RWPE1 (cell line): ENCODE measurements around the gene CUX1.
"Not testable (repeated sequence)": the region's sequence is repeated elsewhere in the genome, so short reads cannot be mapped to it uniquely, and the experiment has no call there.

Experiments used
- CTCF ChIA-PET: fragments of 350-600 bp; sonication (Branson Sonifier 250); formaldehyde crosslinking; extraction: SDS; loops from one replicate; lab custom pipeline; 2021; lab: Yijun Ruan, JAX
- POLR2A ChIA-PET: fragments of 400-600 bp; formaldehyde crosslinking; extraction: SDS; loops from one replicate; lab custom pipeline; 2020; ENCODE audit warnings: antibody characterized with exemption; ENCODE audit not compliant: low non-redundant PET; lab: Yijun Ruan, JAX
- DNase-seq: peaks from one replicate; pipeline ENCODE4 v3.0.0; 2012; ENCODE audit warnings: low spot score
- H3K27ac ChIP-seq: fragments of 450-650 bp; 2 replicates; pipeline ENCODE4 v1.5.1; 2017
- TF ChIP-seq, protein P1 (sequence below): fragments of 450-650 bp; conservative IDR thresholded peaks from 2 replicates; pipeline ENCODE4 v1.5.1; 2017; ENCODE audit warnings: low read depth, mild to moderate bottlenecking

CUX1 gene

DNA sequence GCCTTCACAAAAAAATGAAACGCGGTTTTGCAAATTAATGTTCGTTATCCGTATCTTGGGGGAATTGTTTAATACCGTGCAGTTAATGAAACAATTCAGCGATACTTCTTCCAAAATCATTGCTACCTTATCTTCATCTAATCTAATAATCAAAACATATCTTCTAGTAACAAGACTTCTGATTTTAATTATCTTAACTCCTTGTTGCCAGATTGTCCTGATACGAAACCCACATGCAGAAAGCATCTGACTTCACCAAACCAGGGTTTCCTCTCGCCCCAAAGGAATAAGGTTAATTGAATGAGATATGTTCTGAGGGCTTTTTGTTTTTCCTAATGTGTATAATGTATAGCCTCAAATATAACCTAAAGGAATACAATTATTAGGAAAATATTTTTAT is 364.1 kb downstream of the CUX1 start:
- POLR2A ChIA-PET, result no interaction called here
- no peak overlapping the region for H3K27ac ChIP-seq
- CTCF ChIA-PET, result no interaction called here
- TF ChIP-seq, protein P1, sequence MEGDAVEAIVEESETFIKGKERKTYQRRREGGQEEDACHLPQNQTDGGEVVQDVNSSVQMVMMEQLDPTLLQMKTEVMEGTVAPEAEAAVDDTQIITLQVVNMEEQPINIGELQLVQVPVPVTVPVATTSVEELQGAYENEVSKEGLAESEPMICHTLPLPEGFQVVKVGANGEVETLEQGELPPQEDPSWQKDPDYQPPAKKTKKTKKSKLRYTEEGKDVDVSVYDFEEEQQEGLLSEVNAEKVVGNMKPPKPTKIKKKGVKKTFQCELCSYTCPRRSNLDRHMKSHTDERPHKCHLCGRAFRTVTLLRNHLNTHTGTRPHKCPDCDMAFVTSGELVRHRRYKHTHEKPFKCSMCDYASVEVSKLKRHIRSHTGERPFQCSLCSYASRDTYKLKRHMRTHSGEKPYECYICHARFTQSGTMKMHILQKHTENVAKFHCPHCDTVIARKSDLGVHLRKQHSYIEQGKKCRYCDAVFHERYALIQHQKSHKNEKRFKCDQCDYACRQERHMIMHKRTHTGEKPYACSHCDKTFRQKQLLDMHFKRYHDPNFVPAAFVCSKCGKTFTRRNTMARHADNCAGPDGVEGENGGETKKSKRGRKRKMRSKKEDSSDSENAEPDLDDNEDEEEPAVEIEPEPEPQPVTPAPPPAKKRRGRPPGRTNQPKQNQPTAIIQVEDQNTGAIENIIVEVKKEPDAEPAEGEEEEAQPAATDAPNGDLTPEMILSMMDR, result no peak
- no peak for DNase-seq

DNA sequence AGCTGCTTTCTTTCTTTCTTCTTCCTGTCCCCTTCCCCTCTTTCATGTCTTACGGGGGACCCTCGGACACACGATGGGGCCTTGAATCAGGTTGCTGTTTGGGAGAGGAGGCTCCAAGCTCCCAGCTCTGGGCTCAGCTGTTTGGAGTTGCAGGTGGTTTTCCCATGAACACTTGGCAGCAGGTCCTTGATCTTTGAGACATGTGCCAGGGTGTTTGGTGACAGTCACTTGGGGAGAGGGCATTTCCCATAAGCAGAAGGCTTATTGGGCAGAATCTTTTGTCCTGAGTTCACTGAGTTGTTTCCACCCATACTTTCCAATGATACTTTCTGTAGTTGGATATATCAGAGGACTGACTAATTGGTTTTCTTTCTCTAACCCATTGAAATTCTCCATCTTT is 364.6 kb downstream of the CUX1 start:
- ChIA-PET POLR2A (no interaction called here), CTCF (no interaction called here)
- no peak for DNase-seq
- TF ChIP-seq, protein P1, result no peak
- H3K27ac ChIP-seq, result no peak overlapping the region

DNA sequence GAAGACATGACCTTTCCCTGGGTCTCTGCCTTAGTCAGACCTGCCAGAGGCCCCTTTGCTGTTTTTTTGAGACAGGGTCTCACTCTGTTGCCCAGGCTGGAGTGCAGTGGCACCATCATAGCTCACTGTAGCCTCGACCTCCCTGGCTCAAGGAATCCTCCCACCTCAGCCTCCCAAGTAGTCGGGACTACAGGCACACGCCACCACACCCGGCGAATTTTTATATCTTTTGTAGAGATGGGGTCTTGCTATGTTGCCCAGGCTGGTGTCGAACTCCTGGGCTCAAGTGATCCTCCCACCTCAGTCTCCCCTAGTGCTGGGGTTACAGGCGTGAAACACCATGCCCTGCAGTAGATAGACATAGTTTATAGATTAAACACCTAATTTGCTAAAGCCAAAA is 366.4 kb downstream of the CUX1 start:
- DNase-seq, H3K27ac ChIP-seq, CTCF ChIA-PET, POLR2A ChIA-PET: not testable (repeated sequence)

DNA sequence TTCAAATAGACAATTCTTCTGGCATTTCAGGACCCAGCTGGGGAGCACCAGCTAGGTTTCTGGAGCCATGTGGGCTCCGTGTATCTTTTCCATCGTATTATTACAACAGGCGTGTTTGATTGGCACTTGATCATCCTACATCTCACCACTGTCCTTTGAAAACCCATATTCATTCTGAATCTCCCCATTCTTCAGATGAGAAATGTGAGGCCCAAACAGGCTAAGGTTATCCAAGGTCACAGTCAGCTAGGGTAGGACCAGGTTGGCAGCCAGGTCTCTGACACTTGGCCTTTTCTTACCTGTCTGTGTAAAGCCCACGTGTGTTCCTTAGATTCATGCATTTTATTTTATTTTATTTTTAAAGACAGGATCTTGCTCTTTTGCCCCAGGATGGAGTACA is 366.9 kb downstream of the CUX1 start:
- H3K27ac ChIP-seq, result no peak overlapping the region
- ChIA-PET POLR2A (no interaction called here), CTCF (no interaction called here)
- TF ChIP-seq, protein P1, result no peak
- no peak for DNase-seq

DNA sequence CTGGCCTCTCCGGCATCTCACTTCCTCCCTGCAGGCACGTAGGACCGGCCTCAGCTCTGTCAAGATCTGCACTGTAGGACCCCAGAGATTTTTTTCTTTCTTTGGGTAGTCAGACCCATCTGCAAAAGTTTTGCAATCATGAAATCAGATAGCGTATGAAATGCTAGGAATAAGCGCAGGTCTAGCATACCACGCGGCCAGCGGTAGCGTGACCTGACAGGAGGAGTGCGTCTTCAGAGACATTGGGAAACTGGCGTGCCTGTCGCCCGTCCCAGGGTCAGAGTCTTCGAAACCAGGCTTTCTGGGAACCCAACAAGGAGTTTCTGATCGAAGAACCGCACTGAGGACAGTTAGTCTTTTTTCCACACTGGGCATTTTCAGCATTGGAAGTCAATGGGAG is 368.4 kb downstream of the CUX1 start:
- H3K27ac ChIP-seq, result no peak overlapping the region
- POLR2A ChIA-PET, result no interaction called here
- TF ChIP-seq, protein P1, result no peak
- no peak for DNase-seq
- CTCF ChIA-PET, result interaction anchor here (0.6 kb wide), 2 partner anchors 149 to 643 kb away, joined by 3 to 6 read pairs; no protein-coding TSS in a partner anchor

DNA sequence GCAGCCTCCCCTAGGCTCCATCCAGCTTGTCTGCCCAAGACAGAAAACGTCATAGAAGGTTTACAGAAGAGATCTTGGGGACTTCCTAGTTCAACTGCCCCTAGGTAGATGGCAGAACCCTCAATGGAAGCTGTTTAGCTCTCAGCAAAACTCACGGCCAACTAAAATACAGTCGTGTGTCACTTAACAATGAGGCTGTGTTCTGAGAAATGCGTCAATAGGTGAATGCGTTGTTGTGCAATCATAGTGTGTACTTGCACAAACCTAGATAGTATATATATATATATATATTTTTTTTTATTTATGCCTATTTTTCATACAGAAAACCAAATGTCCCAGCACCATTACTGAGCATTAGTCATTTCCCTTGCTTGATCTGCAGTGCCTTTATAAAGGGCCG is 368.9 kb downstream of the CUX1 start:
- H3K27ac ChIP-seq, result no peak overlapping the region
- DNase-seq, result no peak
- TF ChIP-seq, protein P1, result no peak
- POLR2A ChIA-PET, result no interaction called here
- CTCF ChIA-PET, result interaction anchor here (0.6 kb wide), 1 partner anchor 643 kb away, joined by 3 read pairs; no protein-coding TSS in a partner anchor

DNA sequence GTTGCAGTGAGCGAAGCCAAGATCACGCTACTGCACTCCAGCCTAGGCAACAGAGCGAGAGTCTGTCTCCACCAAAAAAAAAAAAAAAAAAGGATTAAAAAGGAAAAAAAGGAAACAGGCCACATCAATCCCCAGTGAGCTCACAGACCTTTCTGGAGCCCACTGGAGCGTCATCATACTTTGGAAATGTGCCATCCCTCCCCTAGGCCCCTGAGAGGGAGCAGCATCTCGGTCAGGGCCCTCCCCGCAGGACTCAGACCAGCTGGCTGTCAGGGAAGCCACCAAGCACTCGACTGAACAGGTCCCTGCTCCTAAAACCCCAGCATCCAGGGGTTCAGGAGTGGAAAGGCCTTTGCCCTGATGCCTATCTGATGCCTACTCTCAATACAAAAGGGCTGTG is 371.3 kb downstream of the CUX1 start:
- POLR2A ChIA-PET, result no interaction called here
- no peak overlapping the region for H3K27ac ChIP-seq
- CTCF ChIA-PET, result interaction anchor here (0.6 to 0.7 kb wide), 2 partner anchors 8 to 33 kb away, joined by 3 to 5 read pairs; no protein-coding TSS in a partner anchor
- DNase-seq, result no peak
- TF ChIP-seq, protein P1, result no peak
